GM21576 (cell line): ENCODE measurements around the gene XPNPEP2.

Experiments
- ATAC-seq: cut with Tn5 transposase; IDR thresholded peaks from one replicate; pipeline ENCODE4 v1.9.1; 2021; ENCODE audit warnings: mild to moderate bottlenecking, moderate library complexity; ENCODE audit not compliant: unreplicated experiment

XPNPEP2 gene, protein sequence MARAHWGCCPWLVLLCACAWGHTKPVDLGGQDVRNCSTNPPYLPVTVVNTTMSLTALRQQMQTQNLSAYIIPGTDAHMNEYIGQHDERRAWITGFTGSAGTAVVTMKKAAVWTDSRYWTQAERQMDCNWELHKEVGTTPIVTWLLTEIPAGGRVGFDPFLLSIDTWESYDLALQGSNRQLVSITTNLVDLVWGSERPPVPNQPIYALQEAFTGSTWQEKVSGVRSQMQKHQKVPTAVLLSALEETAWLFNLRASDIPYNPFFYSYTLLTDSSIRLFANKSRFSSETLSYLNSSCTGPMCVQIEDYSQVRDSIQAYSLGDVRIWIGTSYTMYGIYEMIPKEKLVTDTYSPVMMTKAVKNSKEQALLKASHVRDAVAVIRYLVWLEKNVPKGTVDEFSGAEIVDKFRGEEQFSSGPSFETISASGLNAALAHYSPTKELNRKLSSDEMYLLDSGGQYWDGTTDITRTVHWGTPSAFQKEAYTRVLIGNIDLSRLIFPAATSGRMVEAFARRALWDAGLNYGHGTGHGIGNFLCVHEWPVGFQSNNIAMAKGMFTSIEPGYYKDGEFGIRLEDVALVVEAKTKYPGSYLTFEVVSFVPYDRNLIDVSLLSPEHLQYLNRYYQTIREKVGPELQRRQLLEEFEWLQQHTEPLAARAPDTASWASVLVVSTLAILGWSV

DNA sequence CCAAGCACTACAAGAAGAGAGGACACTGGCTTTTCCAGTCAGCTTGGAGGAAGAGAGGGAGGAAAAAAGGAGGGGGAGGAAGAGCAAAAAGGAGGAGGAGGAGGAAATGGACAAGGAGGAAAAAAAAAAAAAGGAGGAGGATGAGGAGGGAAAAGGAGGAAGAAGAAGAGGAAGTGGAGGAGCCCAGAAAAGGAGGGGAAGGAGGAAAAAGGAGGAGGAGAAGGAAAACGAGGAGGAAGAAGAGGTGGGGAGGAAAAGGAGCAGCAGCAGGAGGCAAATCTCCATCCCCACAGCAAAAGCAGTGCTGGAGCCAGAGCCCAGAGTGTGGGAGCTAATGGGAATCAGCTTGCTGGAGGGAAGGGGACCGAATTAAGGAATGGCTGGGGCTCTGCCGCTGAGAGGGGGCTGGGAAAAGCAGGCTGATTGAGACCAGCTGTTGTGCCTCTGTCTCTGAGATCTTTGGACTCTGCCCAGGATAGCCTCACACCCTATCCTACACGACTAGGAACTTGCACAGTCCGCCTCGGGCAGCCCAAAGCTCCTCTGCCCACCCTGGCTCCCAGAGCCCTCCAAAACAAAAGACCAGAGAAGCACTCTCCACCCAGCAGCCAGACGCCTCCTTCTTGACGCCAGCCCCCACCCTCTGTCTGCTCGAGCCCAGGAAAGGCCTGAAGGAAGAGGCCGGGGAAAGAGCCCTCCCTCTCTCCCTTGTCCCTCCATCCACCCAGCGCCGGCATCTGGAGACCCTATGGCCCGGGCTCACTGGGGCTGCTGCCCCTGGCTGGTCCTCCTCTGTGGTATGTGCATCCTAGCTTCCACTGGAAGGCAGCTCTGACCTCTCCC, at the start of gene XPNPEP2:
Gene XPNPEP2 (plus strand): TSS at position 514 of the 843 bp plus-strand sequence. CDS start 235 bp downstream, at position 749.
- no peak for ATAC-seq

DNA sequence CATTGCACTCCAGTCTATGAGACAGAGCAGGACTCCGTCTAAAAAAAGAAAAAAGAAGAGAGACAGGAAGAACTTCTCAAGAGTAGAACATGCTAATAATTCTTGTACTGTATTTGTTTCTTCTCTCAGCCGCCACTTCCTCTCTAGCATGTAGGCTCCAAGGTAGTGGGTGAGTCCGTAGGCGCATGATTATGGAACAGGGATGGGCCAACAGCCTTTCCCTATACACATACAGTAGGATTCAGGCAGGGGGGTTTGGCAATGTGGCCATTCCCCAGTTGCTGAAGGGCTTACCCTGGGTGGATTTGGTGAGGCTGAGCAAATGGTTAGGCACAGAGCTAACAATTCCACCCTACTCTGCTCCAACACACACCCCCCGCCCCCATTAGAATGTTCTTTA, 49.0 kb upstream of the XPNPEP2 start:
- no peak for ATAC-seq

DNA sequence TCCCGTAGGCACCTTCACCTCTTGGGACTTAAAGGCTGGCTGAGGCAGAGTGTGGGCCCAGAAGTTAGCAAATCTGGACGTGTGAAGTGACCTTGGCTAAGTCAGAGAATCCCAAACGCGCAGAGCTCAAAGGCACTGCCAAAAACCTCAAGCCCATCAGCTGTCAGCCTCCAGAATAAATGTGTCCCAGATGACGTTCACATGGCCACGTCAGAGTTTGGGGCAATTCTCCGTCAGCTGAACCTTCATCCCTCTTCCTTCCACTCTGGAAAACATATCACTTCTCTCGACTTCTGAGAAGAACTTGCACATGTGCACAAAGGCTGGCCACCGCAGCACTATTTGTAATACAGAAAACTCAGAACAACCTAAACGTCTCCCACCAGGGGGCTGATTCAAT, 48.3 kb upstream of the XPNPEP2 start:
- no peak for ATAC-seq

DNA sequence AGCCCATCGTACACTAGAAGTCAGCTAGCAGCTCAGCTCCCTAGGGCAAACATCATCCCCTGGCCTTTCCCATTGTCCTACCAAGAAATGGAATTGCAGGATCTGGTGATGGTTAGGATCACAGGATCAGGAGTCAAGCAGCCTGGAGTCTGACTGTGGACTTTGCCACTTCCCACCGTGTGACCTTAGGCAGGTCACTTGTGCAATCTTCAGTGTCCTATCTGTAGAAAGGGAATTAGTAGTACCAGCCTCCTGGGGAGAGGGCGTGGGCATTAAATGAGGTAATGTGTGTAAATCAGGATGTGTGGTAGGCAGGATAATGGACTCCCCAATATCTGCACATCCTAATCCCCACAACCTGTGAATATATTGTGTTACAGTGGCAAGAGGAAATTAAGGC, 45.4 kb upstream of the XPNPEP2 start:
- ATAC-seq: no peak

DNA sequence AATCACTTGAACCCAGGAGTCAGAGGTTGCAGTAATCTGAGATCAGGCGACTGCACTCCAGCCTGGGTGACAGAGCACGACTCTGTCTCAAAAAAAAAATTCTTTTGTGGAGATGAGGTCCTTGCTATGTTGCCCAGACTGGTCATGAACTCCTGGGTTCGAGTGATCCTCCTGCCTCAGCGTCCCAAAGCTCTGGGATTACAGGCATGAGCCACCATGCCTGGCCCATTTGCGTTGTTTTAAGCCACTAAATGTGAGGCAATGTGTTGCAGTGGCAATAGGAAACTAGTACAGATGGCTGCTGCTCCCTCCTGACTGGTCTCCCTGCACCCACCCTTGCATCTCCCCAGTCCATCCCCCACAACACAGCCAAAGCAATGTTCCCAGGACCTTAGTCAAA, 44.0 kb upstream of the XPNPEP2 start:
- ATAC-seq: no peak

DNA sequence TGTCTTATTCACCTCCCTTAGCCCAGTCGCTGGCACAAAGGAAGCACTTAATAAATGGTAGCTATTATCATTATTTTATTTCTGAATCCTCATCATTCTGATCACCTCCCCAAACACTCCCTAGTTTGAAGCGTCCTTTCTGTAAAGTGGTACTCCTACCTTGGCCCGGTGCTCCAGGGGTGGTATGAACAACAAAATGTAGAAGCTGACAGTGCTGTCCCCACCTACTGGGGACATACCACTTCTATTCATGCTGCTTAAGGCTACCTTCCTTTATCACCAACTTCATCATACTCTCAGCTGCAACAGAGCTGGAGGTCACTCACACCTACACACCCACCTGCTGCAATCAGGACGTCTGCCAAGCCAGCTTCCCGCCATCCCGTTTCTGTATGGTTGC, 43.2 kb upstream of the XPNPEP2 start:
- no peak for ATAC-seq

DNA sequence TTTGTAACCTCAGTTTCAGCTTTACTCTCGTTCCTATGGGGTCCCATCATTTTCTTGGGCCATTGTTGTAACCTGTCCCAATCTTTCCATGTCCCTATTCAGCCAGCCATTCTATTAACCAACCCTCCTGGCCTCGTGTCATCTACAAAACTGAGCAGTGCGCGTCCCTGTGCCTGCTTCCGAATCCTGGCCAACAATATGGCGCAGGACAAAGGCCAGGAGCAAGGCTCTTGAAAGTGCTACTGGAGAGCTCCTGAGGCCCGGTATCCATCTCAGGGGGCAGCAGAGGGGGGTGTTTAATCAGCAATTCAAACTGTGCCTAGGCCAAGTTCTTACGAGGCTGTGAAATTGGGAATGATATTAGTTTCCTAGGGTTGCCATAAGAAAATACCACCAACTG, 42.8 kb upstream of the XPNPEP2 start:
- no peak for ATAC-seq

DNA sequence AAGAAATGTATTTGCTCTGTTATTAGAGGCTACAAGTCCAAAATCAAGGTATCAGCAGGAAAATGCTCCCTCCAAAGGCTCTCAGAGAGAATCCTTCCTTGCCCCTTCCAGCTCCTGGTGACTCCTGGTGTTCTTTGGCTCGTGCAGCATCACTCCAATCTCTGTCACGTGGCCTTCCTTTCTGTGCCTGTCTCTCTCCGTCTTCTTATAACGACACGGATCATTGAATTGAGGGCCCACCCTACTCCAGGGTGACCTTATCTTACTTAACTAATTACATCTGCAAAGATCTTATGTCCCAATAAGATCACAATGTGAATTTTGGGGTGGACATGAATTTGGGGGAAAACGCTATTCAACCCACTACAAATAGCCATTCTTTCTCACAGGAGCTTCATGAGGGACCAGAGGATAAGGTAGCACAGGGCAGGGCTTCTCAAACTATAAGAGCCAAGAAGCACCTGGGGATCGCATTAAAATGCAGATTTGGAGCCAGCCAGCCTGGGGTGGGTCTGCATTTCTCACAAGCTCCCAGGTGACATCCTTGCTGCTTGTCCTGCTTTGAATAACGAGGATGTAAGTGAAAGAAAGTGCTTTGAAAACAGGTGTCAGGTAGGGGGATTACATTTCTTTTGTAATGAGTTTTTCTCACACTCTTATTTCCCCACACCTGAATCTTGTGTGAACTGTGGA, 42.2 kb upstream of the XPNPEP2 start:
- ATAC-seq: no peak

DNA sequence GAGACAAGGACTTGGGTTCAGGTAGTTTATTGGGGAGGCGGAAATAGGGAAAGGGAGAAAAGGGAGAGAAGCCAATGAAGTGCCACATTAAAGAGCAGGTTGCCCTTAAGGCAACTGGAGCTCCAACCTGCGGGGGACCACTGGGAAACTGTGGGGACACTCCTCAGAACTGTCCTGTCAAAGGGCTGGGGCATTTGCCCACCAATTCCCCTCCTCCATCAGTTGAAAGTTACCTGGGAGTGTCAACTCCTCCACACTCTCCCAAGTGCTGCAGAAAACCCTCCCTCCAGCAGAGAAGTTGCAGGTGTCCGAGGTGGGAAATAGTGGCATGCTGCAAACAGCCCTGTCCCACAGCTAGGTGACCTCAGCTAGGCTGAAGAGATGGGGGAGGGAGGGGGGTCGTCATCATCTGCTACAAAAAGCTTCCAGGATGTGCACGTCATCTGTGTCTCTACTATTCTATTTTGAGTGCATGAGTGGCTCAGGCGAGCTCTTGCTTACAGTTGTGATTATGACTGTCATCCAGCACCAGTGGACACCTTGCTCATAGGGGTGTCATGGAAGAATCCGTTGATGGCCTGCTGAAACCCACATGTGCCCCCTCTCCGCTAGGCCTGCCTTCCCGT, 41.5 kb upstream of the XPNPEP2 start:
- no peak for ATAC-seq

DNA sequence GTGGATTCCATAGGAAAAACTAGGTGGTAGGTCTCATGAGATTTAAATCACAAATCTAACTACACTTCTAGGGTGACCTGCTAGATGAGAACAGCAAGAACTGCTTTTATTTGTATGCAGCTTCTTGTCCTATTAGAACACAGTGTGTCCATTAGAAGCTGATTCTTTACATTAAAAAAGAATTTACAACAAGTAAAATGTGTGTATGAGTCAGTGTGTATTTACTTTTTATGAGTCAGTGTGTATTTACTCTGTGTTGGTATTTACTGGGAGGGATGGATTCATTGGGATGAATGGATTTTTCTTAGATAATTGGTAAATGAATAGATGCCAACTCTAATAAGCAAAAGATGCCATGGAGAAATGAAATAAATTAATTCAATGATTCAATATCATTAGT, 40.6 kb upstream of the XPNPEP2 start:
- no peak for ATAC-seq

DNA sequence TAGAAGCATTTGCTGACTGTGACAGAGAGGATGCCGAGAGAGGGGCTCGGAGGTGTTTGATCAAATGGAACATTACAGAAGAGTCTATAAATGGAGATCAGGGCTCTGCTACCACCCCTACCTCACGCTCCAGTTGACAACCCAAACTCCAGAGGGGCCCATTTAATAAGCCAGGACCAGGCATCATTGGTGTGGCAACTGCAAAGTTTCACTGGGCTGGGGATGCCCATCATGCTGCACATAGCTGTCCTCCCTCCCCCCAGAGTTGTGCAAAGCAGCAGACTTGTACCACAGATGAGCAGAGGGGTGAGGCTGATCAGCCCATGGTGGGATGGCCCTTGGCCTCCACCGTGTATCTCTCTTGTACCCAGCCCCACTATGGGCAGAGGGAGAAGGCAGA, 38.2 kb upstream of the XPNPEP2 start:
- ATAC-seq: no peak

DNA sequence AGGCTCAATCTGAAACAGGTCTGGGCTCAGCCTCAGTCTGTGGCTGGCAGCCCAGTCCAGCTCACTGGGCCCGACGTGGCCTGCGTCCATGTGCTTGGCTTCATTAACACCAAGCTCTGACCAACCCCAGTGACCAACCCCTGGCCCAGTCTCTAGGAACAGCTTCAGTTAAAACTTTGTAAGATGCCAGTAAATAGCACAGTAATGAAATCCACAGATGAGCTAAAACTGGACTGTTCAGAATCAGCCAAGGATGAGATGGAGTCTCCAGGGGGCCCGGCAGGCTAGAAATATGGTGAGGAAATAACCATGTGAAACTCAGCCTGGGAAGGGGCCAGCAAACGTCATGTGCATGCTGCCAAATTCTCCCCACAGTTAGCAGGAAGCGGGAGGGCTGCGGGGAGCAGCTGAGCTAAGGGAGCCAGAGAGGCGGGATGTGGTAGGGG, 37.1 kb upstream of the XPNPEP2 start:
- ATAC-seq: no peak

DNA sequence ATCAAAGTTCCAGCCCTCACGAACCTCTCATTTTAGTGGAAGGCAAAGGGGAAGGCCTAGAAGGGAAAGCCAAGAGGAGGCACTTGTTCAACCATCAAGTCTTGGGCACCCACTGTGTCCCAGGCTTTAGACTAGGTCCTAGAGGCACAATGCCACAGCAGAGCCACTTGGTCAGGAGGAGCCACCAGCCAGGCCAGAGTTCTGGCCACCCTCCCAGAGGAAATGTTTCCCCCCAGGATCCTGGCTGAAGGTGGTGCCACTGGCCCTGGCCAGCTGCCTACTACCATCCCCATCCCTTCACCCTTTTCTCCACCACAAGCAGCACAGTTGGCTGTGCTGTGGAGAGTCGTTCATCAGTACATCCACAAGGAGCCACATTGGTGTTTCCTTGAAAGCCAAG, 34.3 kb upstream of the XPNPEP2 start:
- ATAC-seq: no peak

DNA sequence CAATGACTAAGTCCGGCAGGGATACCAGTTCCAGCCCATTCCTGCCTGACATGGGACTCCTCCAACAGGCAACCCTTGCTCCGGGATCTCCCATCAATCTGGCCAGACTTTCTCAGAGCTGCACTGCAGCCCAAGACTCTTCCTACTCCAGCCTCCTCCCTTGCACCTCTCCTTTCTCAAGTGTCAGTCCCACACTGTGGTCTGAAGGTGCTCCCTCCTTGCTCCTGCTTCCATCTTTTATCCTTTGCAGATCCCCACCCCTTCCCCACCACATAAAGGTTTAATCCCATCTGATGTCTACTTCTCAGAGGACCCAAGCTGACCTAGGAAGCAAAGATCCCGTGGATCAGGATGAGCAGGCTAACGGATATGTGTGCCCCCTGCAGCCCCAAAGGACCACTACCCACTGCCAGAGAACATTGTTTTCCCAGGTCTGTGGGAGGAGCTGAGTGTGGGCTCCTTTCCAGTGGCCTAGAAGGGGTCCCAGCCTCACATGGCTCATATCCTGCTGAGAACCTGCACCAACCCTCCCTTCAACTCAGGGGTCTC, 33.3 kb upstream of the XPNPEP2 start:
- ATAC-seq: no peak

DNA sequence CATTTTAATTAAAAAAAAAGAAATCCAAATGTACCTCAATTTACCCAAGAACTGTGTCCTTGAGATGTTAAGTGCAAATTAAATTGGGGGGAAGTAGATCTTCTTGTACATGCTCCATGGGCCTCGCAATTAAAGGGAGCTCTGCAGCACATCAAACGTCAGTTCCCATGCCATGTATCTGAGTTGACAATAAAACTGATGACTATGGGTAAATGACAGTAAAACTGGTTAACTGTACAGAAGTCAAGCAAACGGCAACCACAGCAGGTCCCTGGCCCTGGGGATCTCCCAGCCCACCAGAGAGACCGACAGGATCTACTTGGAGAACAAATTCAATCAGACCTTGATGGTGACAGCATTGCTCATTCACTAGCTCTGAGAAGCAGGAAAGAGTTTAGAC, 32.8 kb upstream of the XPNPEP2 start:
- ATAC-seq: no peak

DNA sequence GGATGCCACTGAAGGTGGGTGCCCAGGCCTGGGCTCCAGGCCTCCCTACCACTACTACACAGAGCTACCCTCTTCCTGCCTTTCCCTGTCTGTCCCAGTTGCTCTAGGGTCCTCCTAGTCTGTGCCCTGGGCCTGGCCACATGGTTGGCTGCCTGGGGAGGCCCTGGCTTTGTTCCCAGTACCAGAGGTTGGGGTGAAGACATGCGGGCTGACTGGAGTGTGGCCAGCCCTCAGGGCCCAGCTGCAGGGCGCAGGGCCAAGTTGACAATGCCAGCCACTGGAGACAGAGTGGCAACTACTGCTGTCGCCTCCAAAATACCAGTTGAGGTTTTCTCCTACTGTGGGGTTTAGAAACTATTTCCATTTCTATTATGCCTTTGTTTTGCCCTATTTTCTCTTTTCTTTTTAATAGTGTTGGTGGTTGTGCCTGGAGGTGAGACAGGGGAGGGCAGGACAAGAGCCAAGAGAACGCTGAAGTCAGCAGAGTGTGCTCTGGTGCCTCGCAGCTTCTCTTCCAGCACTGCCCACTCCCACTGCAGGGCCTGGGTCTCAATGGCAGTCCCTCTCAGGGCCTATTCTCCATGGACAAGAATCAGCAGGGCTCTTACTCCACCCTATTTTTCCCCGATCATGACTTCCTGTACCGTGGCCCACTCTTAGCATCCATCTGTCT, 32.2 kb upstream of the XPNPEP2 start:
- ATAC-seq: no peak

DNA sequence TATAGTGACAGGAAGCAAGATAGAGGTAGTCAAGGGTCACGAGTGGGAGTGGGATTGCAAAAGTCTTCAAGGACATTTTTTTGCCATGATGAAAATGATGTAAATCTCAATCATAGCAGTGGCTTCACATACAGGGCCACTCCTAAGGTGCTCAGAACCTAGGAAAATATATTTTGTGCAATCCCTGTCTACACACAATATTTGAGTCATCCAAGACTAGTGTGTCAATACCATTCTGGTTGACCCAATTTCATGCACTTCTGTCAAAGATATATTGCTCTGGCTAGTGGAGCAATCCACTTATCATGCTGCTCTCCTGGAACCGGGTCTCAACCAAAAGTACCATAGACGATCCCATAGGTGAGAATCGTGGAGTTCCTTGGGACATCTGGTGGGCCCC, 24.2 kb upstream of the XPNPEP2 start:
- ATAC-seq: no peak

DNA sequence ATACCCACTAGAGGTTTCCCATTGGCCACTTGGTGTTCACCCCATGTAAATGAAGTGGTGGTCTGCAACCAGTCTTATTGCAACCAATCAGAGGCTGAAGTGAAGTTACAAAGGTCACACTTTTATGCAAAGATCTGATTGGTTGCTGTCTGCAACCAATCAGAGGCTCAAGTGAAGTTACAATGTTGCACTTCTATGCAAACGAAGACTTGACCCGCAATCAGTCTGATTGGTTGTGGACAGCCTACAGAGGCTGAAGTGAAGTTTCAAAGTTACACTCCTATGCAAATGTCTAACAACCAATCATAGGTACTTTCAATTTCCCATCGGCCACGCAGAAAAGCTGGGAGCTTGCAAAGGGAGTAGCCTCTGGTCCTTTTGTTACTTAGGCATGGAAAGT, 22.3 kb upstream of the XPNPEP2 start:
- ATAC-seq: no peak

DNA sequence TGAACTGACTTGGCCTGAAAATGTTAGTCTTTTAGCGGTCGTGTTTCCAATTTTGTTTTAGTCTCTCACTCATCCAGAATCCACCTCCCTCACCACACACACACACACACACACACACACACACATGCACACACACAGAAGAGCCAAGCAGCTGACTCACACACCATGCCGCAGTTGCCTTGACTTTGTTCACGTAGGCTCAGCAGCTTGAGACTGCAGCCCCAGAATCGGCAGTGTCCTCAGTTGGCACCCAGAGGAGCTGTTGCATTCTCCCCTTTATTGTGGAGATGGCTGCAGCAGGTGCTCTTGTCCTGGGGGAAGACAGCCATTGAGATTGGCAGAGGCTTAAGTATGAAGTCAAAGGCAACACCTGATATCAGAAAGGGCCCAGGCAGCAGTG, 20.9 kb upstream of the XPNPEP2 start:
- no peak for ATAC-seq

DNA sequence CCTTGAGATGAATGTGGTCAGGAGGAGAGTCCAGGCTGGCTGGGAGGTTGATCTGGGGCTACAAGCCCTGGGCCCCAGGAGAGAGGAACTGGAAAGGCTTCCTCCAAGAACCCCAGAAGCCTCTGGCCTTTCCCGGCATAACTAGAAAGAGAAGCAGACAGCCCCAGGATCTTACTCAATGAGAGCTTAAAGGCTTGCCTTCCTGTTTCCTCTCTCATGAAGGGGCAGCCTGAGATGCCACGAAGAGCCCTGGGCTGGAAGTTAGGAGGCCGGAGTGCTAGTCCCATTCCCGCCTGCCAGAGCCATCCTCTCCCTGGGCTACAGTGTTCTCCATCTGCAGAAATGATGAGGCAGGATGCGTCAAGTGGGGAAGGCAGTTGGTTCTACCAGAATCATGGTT, 20.1 kb upstream of the XPNPEP2 start:
- no peak for ATAC-seq
